Ammon's horn (tissue), 1 donor: ENCODE data around the gene IFNA8.
"Not testable (repeated sequence)": the region's sequence is repeated elsewhere in the genome, so short reads cannot be mapped to it uniquely, and the experiment has no call there.

Experiments used
- DNase-seq: peaks from one replicate; pipeline ENCODE4 v3.0.0-alpha.2; 2016; ENCODE audit warnings: low spot score

Gene IFNA8

GRCh38 chr9:21429191-21429590 lies 20.3 kb downstream of the IFNA8 start:
- no peak for DNase-seq

- DNase-seq: no peak
These were observed 23.9 kb downstream of the IFNA8 start for GRCh38 chr9:21432672-21433425.

- peak; percentile 74 for DNase-seq
These were observed 25.5 kb downstream of the IFNA8 start for GRCh38 chr9:21434202-21435014.

GRCh38 chr9:21435015-21435383 lies 26.1 kb downstream of the IFNA8 start:
- not testable (repeated sequence) for DNase-seq

DNA sequence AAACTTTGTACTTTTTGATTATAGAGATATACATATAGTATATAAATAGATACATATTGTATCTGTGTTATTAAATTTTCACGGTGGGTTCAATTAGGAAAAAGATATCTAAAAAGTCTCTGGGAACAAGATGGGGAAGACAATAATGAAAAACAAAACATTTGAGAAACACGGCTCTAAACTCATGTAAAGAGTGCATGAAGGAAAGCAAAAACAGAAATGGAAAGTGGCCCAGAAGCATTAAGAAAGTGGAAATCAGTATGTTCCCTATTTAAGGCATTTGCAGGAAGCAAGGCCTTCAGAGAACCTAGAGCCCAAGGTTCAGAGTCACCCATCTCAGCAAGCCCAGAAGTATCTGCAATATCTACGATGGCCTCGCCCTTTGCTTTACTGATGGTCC lies 31.2 kb downstream of the IFNA8 start, which contains the start of gene IFNA1:
Gene IFNA1, plus strand, starts transcription at position 301 of the 400 bp plus-strand sequence. Its CDS starts 69 bp downstream, at position 370.
- DNase-seq: no peak

- DNase-seq: no peak
These were observed 35.1 kb downstream of the IFNA8 start for GRCh38 chr9:21443849-21444625.

- not testable (repeated sequence) for DNase-seq
These were observed 40.4 kb downstream of the IFNA8 start for GRCh38 chr9:21449312-21449711.

DNA sequence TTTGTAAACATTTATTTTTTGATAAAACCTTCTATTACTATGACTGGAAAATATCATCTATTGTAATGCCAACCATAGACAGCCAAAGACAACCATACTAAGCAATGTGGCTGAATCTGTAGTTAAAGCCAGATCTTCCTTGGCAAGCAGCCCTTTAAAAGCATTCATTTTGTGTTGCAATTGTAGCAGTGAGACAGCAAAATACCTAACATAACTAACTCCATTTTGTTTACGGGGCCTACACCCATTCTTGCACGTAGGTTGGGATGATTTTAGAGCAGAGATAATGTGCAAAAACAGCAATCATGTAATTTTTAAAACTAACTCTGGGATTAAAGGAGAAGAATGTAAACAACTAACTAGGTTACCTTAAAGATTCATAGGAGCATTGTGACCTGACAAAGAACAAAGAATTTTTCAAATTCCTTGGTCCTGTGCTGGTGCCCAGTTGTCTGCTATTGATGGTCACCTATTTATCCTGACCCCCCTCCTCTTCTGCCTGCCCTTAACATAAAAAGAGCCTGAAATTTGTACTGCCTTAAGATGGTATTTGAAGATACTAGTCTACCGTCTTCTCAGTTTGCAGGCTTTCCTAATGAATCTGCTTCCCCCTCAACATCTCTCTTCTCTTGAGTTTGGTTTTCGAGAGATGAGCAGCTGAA lies 41.9 kb downstream of the IFNA8 start:
- DNase-seq: no peak

- DNase-seq: no peak
These were observed 43.8 kb downstream of the IFNA8 start for GRCh38 chr9:21452681-21453080.

- DNase-seq: no peak
These were observed 45.2 kb downstream of the IFNA8 start for GRCh38 chr9:21454149-21454548.

DNA sequence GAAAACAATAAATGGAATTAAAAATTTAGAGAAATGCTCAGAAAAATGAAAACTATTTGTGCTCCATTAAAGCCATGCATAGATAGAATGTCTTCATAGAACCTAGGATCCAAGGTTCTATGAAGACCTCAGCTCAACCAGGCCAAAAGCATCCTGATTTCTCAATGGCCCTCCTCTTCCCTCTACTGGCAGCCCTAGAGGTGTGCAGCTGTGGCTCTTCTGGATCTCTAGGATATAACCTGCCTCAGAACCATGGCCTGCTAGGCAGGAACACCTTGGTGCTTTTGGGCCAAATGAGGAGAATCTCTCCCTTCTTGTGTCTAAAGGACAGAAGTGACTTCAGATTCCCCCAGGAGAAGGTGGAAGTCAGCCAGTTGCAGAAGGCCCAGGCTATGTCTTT lies 46.4 kb downstream of the IFNA8 start:
- peak; percentile 45 for DNase-seq
